Stimulated activated CD4-positive, alpha-beta T cell treated with anti-CD3 and anti-CD28 coated beads, TNF-alpha, amount 100 ng/mL, for 48 hours (primary cell): ENCODE measurements around the gene GEMIN5.

Experiments used
- DNase-seq, 3 donors: peaks; one replicate each; pipeline ENCODE4 v3.0.0-alpha.2; 2020; ENCODE audit warnings: low read depth in 3 of 3

The GEMIN5 gene

GRCh38 chr5:154892369-154892771, 45.6 kb downstream of the GEMIN5 start:
- DNase-seq, result no peak

GRCh38 chr5:154885439-154885838, 52.6 kb downstream of the GEMIN5 start:
- no peak for DNase-seq

- DNase-seq, result no peak
These were observed 53.6 kb downstream of the GEMIN5 start for GRCh38 chr5:154884424-154884823.

GRCh38 chr5:154881986-154882385, 56.0 kb downstream of the GEMIN5 start:
- DNase-seq, result no peak

- DNase-seq, result no peak
These were observed 59.2 kb downstream of the GEMIN5 start for GRCh38 chr5:154878642-154879335.

GRCh38 chr5:154873791-154874331, 64.2 kb downstream of the GEMIN5 start:
- DNase-seq, result no peak

- DNase-seq, result no peak
These were observed 66.3 kb downstream of the GEMIN5 start for GRCh38 chr5:154871734-154872133.

- DNase-seq, result no peak
These were observed 69.3 kb downstream of the GEMIN5 start for GRCh38 chr5:154868702-154869101.

- DNase-seq, result no peak
These were observed 71.2 kb downstream of the GEMIN5 start for GRCh38 chr5:154866841-154867240.

GRCh38 chr5:154865466-154866184, 72.4 kb downstream of the GEMIN5 start:
- DNase-seq, result no peak

GRCh38 chr5:154863291-154864080, 74.5 kb downstream of the GEMIN5 start:
- no peak for DNase-seq

- no peak for DNase-seq
These were observed 75.2 kb downstream of the GEMIN5 start for GRCh38 chr5:154862766-154863165.

GRCh38 chr5:154861946-154862345, 76.1 kb downstream of the GEMIN5 start:
- no peak for DNase-seq

- no peak for DNase-seq
These were observed 77.2 kb downstream of the GEMIN5 start for GRCh38 chr5:154860765-154861164.

GRCh38 chr5:154860123-154860522, 77.9 kb downstream of the GEMIN5 start:
- DNase-seq, result no peak

GRCh38 chr5:154858972-154859871, 78.8 kb downstream of the GEMIN5 start:
- no peak for DNase-seq

GRCh38 chr5:154858297-154858971, 79.6 kb downstream of the GEMIN5 start, which contains the start of gene CNOT8:
Gene CNOT8 (plus strand): TSS chr5:154858627. CDS start chr5:154863279, 4,652 bp downstream.
- DNase-seq, result peak; percentile 94 to 97 (median 96)

GRCh38 chr5:154857530-154858296, 80.3 kb downstream of the GEMIN5 start:
- peak; percentile 57 to 76 (median 71) for DNase-seq

- DNase-seq, result no peak
These were observed 86.7 kb downstream of the GEMIN5 start for GRCh38 chr5:154851351-154851750.
